Mucosa of descending colon (tissue), 3 donors: ENCODE measurements around the gene LRRC43. TPM values are rescaled to one million over a fixed set of nuclear protein-coding genes. Genes with fewer than 3 reads are reported as not detected.
A peak's percentile ranks its signal among the peaks of the same experiment; 100 is the strongest.

Source experiments
- ATAC-seq: fragments of 200-7000 bp; cut with Tn5 transposase; one replicate; pipeline ENCODE4 v1.9.1; 2020; ENCODE audit warnings: mild to moderate bottlenecking, moderate library complexity
- DNase-seq, 3 donors: peaks; one replicate each; pipeline ENCODE4 v3.0.0-alpha.2; 2020
- H3K36me3 ChIP-seq: fragments of 200-600 bp; one replicate; pipeline ENCODE4 v1.8.0; 2021; ENCODE audit warnings: low read depth, mild to moderate bottlenecking
- H3K4me1 ChIP-seq: fragments of 200-600 bp; one replicate; pipeline ENCODE4 v1.8.0; 2021; ENCODE audit warnings: low read depth, mild to moderate bottlenecking
- H3K4me3 ChIP-seq: fragments of 200-600 bp; one replicate; pipeline ENCODE4 v1.8.0; 2021; ENCODE audit warnings: mild to moderate bottlenecking
- H3K9me3 ChIP-seq: fragments of 200-600 bp; one replicate; pipeline ENCODE4 v1.8.0; 2021; ENCODE audit warnings: mild to moderate bottlenecking
- intact Hi-C, 2 donors: fragments of 100-400 bp; cut with DNase I in 1 of 2; cut with micrococcal nuclease in 1 of 2; formaldehyde crosslinking; loops; one replicate each; pipeline versions ENCODE4 v1.11.0 to v1.11.1; 2022; cut with DNase I, micrococcal nuclease
- total RNA-seq, 3 donors: library from RNA; stranded (reverse); fragmentation: NEBNext Ultra II Directional in 2 of 3; extraction: Animal tissue kit (Norgen Biotek cat#: 25700) in 2 of 3; gene quantifications; one replicate each; pipeline versions ENCODE4 v1.2.1 to v1.2.4, GENCODE V29; 2021 to 2023
- TF ChIP-seq, protein P1 (sequence below): fragments of 200-600 bp; IDR thresholded peaks from one replicate; pipeline ENCODE4 v1.8.0; 2022; ENCODE audit warnings: antibody characterized with exemption, mild to moderate bottlenecking
- donor health status: DM: no; HTN: no; CAD: no; lungs with moderate emphysema.
- donor health status: DM: no; HTN: no; CAD: no.
- donor health status: DM: no; HTN: yes; CAD: no.

The LRRC43 gene
- total RNA-seq, 3 donors from 2014 or later, result 0.19 to 0.51 TPM; not detected in 1

GRCh38 chr12:122159882-122160281 is 23.0 kb upstream of the LRRC43 start:
- DNase-seq (no peak), ATAC-seq (no peak)
- Histone ChIP-seq H3K4me3 (no peak overlapping the region), H3K4me1 (no peaks in the 10 kb centered on the region), H3K9me3 (no peaks in the 10 kb centered on the region), H3K36me3 (no peaks in the 10 kb centered on the region)
- intact Hi-C loops, result no loop called here
- TF ChIP-seq, protein P1, sequence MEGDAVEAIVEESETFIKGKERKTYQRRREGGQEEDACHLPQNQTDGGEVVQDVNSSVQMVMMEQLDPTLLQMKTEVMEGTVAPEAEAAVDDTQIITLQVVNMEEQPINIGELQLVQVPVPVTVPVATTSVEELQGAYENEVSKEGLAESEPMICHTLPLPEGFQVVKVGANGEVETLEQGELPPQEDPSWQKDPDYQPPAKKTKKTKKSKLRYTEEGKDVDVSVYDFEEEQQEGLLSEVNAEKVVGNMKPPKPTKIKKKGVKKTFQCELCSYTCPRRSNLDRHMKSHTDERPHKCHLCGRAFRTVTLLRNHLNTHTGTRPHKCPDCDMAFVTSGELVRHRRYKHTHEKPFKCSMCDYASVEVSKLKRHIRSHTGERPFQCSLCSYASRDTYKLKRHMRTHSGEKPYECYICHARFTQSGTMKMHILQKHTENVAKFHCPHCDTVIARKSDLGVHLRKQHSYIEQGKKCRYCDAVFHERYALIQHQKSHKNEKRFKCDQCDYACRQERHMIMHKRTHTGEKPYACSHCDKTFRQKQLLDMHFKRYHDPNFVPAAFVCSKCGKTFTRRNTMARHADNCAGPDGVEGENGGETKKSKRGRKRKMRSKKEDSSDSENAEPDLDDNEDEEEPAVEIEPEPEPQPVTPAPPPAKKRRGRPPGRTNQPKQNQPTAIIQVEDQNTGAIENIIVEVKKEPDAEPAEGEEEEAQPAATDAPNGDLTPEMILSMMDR, result no peak

- intact Hi-C loops, result no loop called here
- Histone ChIP-seq H3K4me1 (no peaks in the 10 kb centered on the region), H3K9me3 (no peaks in the 10 kb centered on the region), H3K36me3 (no peaks in the 10 kb centered on the region), H3K4me3 (no peak overlapping the region)
- DNase-seq (no peak), ATAC-seq (no peak)
- TF ChIP-seq, protein P1, result no peak
Observed at GRCh38 chr12:122160761-122161160, 22.2 kb upstream of the LRRC43 start.

DNA sequence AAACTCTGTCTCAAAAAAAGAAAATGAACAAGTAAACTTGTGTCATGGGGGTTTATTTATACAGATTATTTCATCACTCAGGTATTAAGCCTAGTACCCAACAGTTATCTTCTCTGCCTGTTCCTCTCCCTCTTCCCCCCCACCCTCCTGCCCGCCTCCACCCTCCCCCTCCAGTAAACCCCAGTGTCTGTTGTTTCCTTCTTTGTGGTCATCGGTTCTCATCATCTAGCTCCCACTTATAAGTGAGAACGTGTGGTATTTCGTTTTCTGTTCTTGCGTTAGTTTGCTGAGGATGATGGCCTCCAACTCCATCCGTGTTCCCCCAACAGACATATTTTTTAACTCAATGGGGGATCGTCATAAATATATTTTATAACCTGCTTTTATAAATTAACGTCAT is 21.2 kb upstream of the LRRC43 start:
- DNase-seq, result no peak

GRCh38 chr12:122162976-122163375 is 19.9 kb upstream of the LRRC43 start:
- TF ChIP-seq, protein P1, result no peak
- DNase-seq, result no peak
- Histone ChIP-seq H3K36me3 (no peaks in the 10 kb centered on the region), H3K4me1 (no peaks in the 10 kb centered on the region), H3K4me3 (no peak overlapping the region), H3K9me3 (no peaks in the 10 kb centered on the region)
- ATAC-seq, result no peak
- intact Hi-C loops, result no loop called here

More for the DNA sequence above, 21.2 kb upstream of the LRRC43 start:
- intact Hi-C loops, result no loop called here
- no peaks in the 10 kb centered on the region for H3K4me1 ChIP-seq
- H3K36me3 ChIP-seq, result no peaks in the 10 kb centered on the region
- no peak overlapping the region for H3K4me3 ChIP-seq
- no peak for ATAC-seq
- TF ChIP-seq, protein P1, result no peak
- no peaks in the 10 kb centered on the region for H3K9me3 ChIP-seq

GRCh38 chr12:122166422-122167349 is 16.2 kb upstream of the LRRC43 start:
- DNase-seq (no peak), ATAC-seq (peak; percentile 25)
- Histone ChIP-seq H3K36me3 (no peaks in the 10 kb centered on the region), H3K9me3 (no peaks in the 10 kb centered on the region), H3K4me1 (no peaks in the 10 kb centered on the region), H3K4me3 (no peak overlapping the region)
- TF ChIP-seq, protein P1, result no peak
- intact Hi-C loops, result no loop called here
